ENCODE results near the gene GNPDA1.

DNA sequence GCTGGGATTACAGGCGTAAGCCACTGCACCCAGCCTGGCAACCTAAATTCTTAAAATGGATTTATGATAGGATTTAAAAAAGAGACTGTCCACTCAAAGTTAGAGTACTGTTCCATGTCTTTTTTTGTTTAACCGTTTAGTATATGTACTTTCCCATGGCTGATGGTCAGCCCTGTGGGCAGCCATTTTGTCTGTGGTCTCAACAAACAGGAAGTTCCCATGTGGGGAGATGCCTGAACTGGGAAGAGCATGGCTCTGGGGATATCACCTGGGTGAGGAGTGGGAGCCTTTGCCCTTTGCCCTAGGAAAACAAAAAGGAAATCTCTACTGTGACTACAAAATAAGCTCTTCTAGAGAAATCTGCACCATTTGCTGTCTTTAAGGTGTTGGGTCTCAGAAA lies 27.5 kb upstream of the GNPDA1 start:
- TF ChIP-seq, protein P1, sequence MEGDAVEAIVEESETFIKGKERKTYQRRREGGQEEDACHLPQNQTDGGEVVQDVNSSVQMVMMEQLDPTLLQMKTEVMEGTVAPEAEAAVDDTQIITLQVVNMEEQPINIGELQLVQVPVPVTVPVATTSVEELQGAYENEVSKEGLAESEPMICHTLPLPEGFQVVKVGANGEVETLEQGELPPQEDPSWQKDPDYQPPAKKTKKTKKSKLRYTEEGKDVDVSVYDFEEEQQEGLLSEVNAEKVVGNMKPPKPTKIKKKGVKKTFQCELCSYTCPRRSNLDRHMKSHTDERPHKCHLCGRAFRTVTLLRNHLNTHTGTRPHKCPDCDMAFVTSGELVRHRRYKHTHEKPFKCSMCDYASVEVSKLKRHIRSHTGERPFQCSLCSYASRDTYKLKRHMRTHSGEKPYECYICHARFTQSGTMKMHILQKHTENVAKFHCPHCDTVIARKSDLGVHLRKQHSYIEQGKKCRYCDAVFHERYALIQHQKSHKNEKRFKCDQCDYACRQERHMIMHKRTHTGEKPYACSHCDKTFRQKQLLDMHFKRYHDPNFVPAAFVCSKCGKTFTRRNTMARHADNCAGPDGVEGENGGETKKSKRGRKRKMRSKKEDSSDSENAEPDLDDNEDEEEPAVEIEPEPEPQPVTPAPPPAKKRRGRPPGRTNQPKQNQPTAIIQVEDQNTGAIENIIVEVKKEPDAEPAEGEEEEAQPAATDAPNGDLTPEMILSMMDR (IDR thresholded peaks at IDR 0.05; ENCODE audit: insufficient read depth, low read length, poor library complexity, severe bottlenecking): no peak
- no peak for TF ChIP-seq EZH2phosphoT487 (conservative IDR thresholded peaks at IDR 0.05; ENCODE audit: low read length)
